ENCODE results near the gene ALKBH5.
A peak's percentile ranks its signal among the peaks of the same experiment; 100 is the strongest.

GRCh38 chr17:18183334-18184142 is at the start of gene ALKBH5:
- peak; percentile 43 for TF ChIP-seq CTCF (IDR thresholded peaks at IDR 0.05; ENCODE audit: low read depth, low read length)
- no peak for TF ChIP-seq POLR2A (IDR thresholded peaks at IDR 0.05; ENCODE audit: extremely low read depth, insufficient read length)
- peak; percentile 16; the same call in 1 of the 2 replicates for TF ChIP-seq MAX (IDR thresholded peaks at IDR 0.05; ENCODE audit: low read depth, low read length)

All from NB4 (cell line).